Measurements from ENCODE around the gene PHPT1. TPM values are rescaled to one million over a fixed set of nuclear protein-coding genes. Genes with fewer than 3 reads are reported as not detected.

PHPT1 gene
- total and polyA plus RNA-seq, 2 of the 13 experiments (the other 11 are each of a cell fraction or from before 2014, with no cell fraction given), result 189 to 192 TPM

GRCh38 chr9:136799854-136800657 is 49.2 kb upstream of the PHPT1 start (continued):
- TF ChIP-seq BATF2 (CRISPR knock-in tag; IDR thresholded peaks at IDR 0.05) (no peak; the same call in 1 of the 2 replicates), ZBTB37 (CRISPR knock-in tag; IDR thresholded peaks at IDR 0.05) (no peak; the same call in 1 of the 2 replicates), HMGXB4 (CRISPR knock-in tag; IDR thresholded peaks at IDR 0.05; ENCODE audit: borderline replicate concordance in 1 of 2, low read depth in 1 of 2) (peak in 1 of 2 experiments; percentile 38; a peak in 2 of 4 replicates), GATAD1 (CRISPR knock-in tag; IDR thresholded peaks at IDR 0.05) (0 out of 2 replicates have a peak, but pooled peaks have one; percentile 29), ZBTB8A (CRISPR knock-in tag; IDR thresholded peaks at IDR 0.05; ENCODE audit: borderline replicate concordance, low read depth) (no peak), SMYD3 (CRISPR knock-in tag; IDR thresholded peaks at IDR 0.05) (no peak), ZNF790 (CRISPR knock-in tag; IDR thresholded peaks at IDR 0.05; ENCODE audit: borderline replicate concordance) (peak; percentile 83), TAF1 (CRISPR knock-in tag; IDR thresholded peaks at IDR 0.05) (peak; percentile 60), TFDP2 (CRISPR knock-in tag; IDR thresholded peaks at IDR 0.05) (peak; percentile 61; the same call in 1 of the 2 replicates), ZNF547 (CRISPR knock-in tag; IDR thresholded peaks at IDR 0.05) (peak; percentile 11), STAT6 (CRISPR knock-in tag; IDR thresholded peaks at IDR 0.05; ENCODE audit: borderline replicate concordance) (no peak), ZNF614 (CRISPR knock-in tag; IDR thresholded peaks at IDR 0.05; ENCODE audit: borderline replicate concordance) (no peak; the same call in 1 of the 2 replicates), TEF (CRISPR knock-in tag; IDR thresholded peaks at IDR 0.05) (0 out of 2 replicates have a peak, but pooled peaks have one; percentile 23), NONO (IDR thresholded peaks at IDR 0.05) (no peak), NONO (CRISPR knock-in tag; conservative IDR thresholded peaks at IDR 0.05) (no peak; the same call in 1 of the 2 replicates), RFX1 (IDR thresholded peaks at IDR 0.05) (no peak)

Measured in HepG2 (cell line).